Measurements from ENCODE around the gene RFX8. TPM values are rescaled to one million over a fixed set of nuclear protein-coding genes. Genes with fewer than 3 reads are reported as not detected.

Gene RFX8
- total and polyA plus RNA-seq, 2 of the 4 experiments (the other 2 are of a cell fraction) = 2.9 to 5.3 TPM

DNA sequence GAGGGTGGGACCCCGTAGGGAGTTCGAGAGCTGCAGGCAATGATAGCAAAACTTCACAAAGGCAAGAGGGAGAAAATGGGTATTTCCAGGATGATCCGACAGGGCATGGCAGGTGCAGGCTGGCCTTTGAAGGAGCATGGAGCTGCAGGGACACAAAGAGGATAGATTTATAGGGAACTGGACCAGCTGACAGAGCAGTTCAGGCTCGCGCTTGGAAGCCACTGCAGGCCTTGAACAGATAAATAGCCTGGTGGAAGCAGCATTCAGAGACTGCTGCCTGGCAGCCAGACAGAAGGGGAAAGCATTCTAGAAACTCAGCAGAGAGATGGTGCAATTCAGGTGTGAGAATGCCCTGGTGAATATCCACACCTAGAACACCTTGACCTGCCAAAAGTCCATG lies 58.3 kb downstream of the RFX8 start:
- Histone ChIP-seq H2AK5ac (ENCODE audit: low read depth, low read length) (no peak overlapping the region), H3K27ac (ENCODE audit: insufficient read depth, low read length) (no peak overlapping the region), H2AFZ (replicated peaks; ENCODE audit: low read length, poor library complexity) (no peak overlapping the region), H2BK15ac (ENCODE audit: low read depth, low read length) (no peak overlapping the region), H3K4me3 (ENCODE audit: insufficient read depth, low read depth, low read length) (no peak overlapping the region), H2BK5ac (ENCODE audit: low read depth, low read length, poor library complexity, severe bottlenecking) (no peak overlapping the region), H2BK20ac (ENCODE audit: low read depth, low read length) (no peak overlapping the region), H4K20me1 (ENCODE audit: insufficient read depth, low read length) (peaks cover 4% of the 10 kb centered on the region; the same call in 1 of the 2 replicates), H3K9me3 (ENCODE audit: control insufficient read depth, insufficient read depth, low read length) (no peaks in the 10 kb centered on the region), H4K8ac (ENCODE audit: low read depth in 2 of 2, low read length in 2 of 2) (no peak overlapping the region), H4K91ac (ENCODE audit: insufficient read depth, low read depth, low read length) (no peak overlapping the region), H4K5ac (ENCODE audit: low read depth, low read length) (no peak overlapping the region), H3K4ac (ENCODE audit: low read depth, low read length) (no peak overlapping the region), H3K4me2 (ENCODE audit: low read depth, low read length) (no peak overlapping the region), H3K18ac (ENCODE audit: low read depth, low read length) (no peak overlapping the region), H2BK120ac (ENCODE audit: low read depth, low read length) (no peak overlapping the region), H3K4me1 (ENCODE audit: control insufficient read depth, insufficient read depth, low read length) (no peaks in the 10 kb centered on the region), H3K9me1 (ENCODE audit: insufficient read depth, low read length) (no peaks in the 10 kb centered on the region), H3K9ac (ENCODE audit: low read depth, low read length) (no peak overlapping the region), H3K79me1 (ENCODE audit: low read depth in 1 of 2, low read length in 2 of 2) (peaks cover 0 to 15% of the 10 kb centered on the region in 2 experiments; a peak in 2 of 4 replicates), H3K23ac (ENCODE audit: low read depth, low read length) (no peak overlapping the region), H3K36me3 (ENCODE audit: control insufficient read depth, insufficient read depth, low read length) (no peaks in the 10 kb centered on the region), H3K27me3 (ENCODE audit: control insufficient read depth, insufficient read depth, low read length) (no peaks in the 10 kb centered on the region), H3K56ac (ENCODE audit: extremely low read depth, insufficient read depth, low read length) (no peak overlapping the region), H2AK9ac (replicated peaks; ENCODE audit: low read depth, low read length, poor library complexity) (no peak overlapping the region), H3K14ac (replicated peaks; ENCODE audit: low read depth, low read length) (no peak overlapping the region)
- no TSS peak for BruUV-seq (replicated peaks)
- no peak for TF ChIP-seq POLR2A (IDR thresholded peaks at IDR 0.05; ENCODE audit: low read depth, low read length)
- no peak for TF ChIP-seq RCOR1 (IDR thresholded peaks at IDR 0.05; ENCODE audit: insufficient replicate concordance, low read length)
- no peak for TF ChIP-seq BHLHE40 (IDR thresholded peaks at IDR 0.05; ENCODE audit: low read depth, low read length)
- no peak for TF ChIP-seq FOS (IDR thresholded peaks at IDR 0.05; ENCODE audit: low read depth, low read length)
- TF ChIP-seq CHD1 (IDR thresholded peaks at IDR 0.05; ENCODE audit: low read depth, low read length) = no peak
- no peak for TF ChIP-seq SMC3 (IDR thresholded peaks at IDR 0.05; ENCODE audit: low read depth, low read length)
- no peak for TF ChIP-seq MAZ (IDR thresholded peaks at IDR 0.05; ENCODE audit: borderline replicate concordance, low read depth, low read length)
- TF ChIP-seq RAD21 (IDR thresholded peaks at IDR 0.05; ENCODE audit: low read length) = no peak
- in situ Hi-C loops (cut with MboI; ENCODE audit: low sequenced_read_pairs) = no loop called here
- WGBS, 2 experiments (ENCODE audit: extremely low coverage in 2 of 2, insufficient read length in 1 of 2) = 100% methylated on average over 4 of the region's 5 CpGs; no CpG with 5 or more reads in 1 of the 2 experiments
- dilution Hi-C loops (cut with HindIII; ENCODE audit: low sequenced_read_pairs, unreplicated experiment) = no loop called here
- intact Hi-C loops (cut with micrococcal nuclease) = loop anchor here (5.0 kb wide), 1 partner anchor 336 kb away; no protein-coding TSS in a partner anchor
- ChIA-PET POLR2A (ENCODE audit: unreplicated experiment) (no interaction called here), CTCF (interaction anchor here (0.6 kb wide), 1 partner anchor 81 kb away, joined by 3 read pairs; no protein-coding TSS in a partner anchor)
- DNase-seq (no peak), ATAC-seq (ENCODE audit: low read depth) (no peak)

All from IMR-90 (cell line).